Posterior cingulate gyrus (tissue), 11 donors: ENCODE measurements around the gene TBXA2R.
A peak's percentile ranks its signal among the peaks of the same experiment; 100 is the strongest.
"Not testable (repeated sequence)": the region's sequence is repeated elsewhere in the genome, so short reads cannot be mapped to it uniquely, and the experiment has no call there.

Experiments
- DNase-seq, 10 donors: peaks; one replicate each; pipeline versions ENCODE4 v3.0.0 to v3.0.0-alpha.2; 2020 to 2021; ENCODE audit warnings: mixed read lengths in 3 of 10
- intact Hi-C: fragments of 100-400 bp; cut with DNase I; formaldehyde crosslinking; loops from one replicate; pipeline ENCODE4 v1.15.1; 2023

The TBXA2R gene

DNA sequence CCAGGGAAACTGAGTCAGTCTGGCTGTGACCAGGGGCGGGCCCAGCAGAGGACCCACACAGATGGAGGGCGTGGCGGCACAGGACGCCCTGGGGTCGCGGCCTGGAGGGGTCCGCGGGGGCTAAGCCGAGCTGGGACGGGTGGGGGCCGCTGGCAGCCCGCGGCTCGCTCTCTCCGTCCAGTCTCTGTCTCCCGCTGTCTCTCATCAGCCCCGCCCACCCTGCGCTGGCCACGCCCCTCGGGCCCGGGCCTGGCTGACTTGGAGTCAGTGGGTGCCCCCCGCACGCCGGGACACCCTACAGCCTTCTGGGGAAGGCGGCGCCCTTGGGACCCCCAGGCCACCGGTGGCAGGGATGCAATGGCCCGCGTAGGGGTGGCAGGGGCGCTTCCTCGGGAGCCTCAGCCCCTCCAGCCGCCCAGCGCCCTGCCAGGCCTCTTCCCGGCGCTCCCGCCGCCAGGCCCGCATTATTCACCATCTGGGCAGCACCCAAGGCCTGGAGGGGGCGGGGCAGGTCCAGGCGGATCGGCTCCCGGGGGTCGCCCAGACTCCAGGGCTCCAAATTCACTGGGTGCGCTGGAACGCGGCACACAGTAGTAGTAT, at the start of gene TBXA2R:
TSS of gene TBXA2R (minus strand) at position 186 of the 600 bp plus-strand sequence. CDS start 6,241 bp downstream, outside the sequence.
- intact Hi-C loops = no loop called here
- DNase-seq = peak in 6 of 10 donors; percentile 43 to 93 (median 66)

DNA sequence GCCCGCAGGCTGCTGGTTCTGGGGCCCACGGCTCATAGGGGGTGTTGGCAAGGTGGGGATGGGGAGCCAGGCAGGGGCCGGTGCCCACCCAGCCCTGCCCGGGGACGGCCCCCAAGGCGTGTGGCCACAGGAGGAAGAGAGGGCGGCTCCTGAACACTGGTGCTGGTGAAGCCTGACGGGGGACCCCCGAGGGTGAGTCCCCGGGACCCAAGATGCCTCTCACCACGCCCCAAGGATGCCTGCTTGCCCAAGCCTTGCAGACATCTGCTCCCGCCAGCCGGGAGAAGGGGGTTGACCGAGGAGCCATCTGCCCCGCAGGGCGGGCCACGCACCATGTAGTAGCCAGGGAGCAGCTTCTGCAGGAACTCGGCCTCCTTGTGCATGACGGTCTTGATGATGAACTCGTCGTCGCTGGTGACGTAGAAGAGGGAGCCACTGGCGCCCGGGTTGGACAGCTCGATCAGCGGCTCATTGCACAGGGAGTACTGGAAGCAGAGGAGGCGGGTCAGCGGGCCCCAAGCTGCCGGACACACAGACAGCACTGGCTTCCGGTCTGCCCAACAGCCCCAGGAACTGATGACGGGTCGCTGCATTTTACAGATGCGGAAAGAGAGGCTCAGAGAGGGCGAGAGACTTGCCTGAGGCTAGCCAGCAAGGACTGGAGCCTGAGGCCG, 49.5 kb upstream of the TBXA2R start:
- DNase-seq = no peak
- intact Hi-C loops = no loop called here

DNA sequence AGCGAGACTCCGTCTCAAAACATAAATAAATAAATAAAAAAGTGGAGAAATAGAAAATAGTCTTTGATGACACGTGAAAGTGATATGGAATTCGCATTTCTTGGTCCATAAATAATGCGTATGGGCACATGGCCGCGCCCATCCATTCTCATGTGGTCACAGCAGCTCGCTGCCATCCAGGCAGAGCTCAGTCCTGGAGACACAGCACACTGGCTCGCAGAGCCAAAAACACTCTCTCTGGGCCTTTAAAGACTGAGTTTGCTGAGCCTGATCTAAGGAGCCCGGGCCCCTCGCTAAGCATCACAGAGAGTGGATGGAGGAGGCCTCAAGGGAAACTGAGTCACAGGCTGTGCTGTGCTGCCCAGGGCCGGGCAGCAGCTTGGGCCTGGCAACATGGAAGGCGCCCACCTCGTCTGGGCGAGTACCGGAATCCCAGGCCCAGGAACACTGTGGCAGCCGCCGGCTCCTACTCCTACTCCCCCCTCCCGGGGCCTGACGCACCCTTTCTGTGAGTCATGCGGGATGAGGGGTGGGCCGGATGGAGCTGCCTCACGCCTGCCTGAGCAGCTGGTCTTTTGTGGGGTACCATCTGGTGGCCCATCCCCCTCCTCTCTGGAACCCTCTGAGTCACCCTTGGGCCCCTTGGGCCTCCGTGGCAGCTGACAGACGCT, 48.9 kb upstream of the TBXA2R start:
- peak in 9 of 10 donors; percentile 62 to 97 (median 82) for DNase-seq
- intact Hi-C loops = no loop called here

DNA sequence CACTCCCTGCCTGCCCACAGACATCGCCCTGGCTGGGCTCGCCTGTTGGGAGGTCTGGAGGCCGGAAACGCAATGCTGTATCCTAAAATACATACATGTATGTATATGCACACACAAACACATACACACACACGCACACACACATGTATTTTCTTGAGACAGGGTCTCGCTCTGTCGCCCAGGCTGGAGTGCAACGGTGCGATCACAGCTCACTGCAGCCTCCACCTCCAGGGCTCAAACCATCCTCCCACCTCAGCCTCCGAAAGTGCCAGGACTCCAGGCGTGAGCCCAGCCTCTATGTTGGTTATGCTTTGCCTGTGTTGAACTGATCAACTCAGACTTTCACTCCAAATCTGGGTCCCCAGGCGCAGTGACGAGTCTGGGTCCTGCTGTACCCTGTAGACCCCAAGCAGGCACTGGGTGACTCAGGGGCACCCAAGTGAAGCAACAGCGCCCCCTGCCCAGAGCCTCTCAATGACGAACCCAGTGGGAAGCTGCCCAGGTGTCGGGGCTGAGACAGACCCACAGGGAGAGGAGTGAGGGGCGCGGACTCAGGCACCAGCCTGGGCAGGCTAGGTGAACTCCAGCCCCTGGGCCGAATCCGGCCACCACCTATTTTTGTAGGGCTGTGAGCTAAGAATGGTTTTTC, 47.3 kb upstream of the TBXA2R start:
- no peak for DNase-seq
- intact Hi-C loops = no loop called here

DNA sequence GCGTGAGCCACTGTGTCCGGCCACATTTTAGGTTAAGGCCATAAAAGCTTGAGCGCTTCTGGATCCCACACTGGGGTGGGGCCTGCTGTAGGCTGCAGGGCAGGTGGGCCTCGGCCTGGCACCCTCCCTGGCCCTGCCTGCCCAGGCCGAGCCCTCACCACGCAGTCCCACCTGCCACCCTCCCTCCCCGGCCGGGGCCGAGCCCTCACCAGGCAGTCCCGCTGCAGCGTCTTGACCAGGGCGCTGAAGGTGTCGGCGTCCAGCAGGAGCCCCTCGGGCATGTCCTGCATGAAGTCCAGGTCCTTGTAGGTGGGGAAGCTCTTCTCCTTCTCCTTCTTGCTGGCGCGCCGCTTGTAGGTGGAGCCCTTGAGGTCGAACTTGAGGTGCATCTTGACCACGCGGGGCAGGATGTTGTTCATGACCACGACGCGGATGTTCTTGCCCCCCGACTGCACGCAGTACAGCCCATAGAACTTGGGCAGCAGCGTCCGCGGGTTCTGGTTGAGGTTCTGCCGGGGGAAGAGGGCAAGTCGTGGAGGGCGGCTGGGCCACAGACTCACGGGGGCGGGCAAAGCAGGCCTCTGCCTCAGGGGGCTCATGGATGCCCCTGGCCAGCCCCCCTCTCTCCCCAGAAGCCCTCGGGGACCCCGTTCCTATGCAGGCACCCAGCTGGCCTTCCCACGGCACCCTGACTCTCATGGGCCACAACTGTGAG, 46.6 kb upstream of the TBXA2R start:
- intact Hi-C loops = no loop called here
- no peak for DNase-seq

DNA sequence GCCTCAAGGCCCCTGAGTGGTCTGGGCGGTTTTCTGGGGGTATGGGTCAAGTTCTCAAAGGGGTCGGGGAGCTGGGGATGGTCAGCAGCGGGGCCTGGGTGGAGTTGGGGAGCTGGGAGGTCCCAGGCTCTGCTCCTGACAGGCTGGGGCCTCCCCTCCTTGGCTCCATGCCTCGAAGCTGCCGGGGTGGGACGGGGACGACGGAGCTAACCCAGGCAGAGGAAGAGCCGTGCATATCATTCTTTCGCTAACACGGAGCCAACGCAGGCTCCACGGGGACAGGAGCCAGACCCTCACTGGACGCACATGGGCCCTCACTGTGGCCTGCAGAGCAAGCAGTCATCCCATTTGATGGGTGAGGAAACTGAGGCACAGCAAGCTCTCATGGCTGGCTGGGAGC, 45.7 kb upstream of the TBXA2R start:
- DNase-seq = no peak
- intact Hi-C loops = no loop called here

DNA sequence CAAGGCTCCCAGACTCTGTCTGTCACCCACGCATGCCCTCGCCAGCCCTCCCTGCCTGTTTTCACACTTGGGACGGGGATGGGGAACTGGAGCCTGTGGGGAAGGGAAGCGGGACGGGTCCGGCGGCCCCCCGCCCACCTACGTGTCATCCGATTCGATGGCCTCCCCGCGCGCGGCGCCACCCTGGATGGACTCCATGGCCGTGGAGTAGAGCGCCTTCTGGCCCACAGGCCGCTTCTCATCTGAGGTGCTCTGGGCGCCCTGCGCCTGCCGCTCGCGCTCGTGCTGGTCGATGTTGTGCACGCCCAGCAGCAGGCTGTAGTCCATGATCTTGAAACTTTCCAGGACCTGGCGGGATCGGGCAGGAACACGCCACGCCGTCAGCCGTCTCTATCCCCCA, 45.0 kb upstream of the TBXA2R start:
- intact Hi-C loops = no loop called here
- DNase-seq = no peak

DNA sequence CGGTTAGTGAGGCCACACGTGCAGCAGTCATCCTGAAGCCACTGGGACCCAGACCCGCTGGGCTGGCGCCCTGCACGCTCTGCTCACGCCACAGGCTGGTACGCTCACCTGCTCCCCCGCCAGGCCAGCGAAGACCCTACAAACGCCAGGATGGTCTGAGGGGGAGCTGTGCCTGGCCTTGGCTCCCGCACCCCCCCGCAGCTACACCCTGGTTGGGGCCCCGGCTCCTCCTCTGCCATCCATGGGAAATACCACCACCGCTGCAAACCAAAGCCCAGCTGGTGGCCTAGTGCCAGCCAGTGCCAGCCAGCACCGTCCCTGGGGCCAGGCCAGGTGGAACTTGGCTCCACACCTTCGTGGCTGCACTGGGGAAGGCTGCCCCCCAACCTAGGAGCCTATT, 43.2 kb upstream of the TBXA2R start:
- DNase-seq = no peak

DNA sequence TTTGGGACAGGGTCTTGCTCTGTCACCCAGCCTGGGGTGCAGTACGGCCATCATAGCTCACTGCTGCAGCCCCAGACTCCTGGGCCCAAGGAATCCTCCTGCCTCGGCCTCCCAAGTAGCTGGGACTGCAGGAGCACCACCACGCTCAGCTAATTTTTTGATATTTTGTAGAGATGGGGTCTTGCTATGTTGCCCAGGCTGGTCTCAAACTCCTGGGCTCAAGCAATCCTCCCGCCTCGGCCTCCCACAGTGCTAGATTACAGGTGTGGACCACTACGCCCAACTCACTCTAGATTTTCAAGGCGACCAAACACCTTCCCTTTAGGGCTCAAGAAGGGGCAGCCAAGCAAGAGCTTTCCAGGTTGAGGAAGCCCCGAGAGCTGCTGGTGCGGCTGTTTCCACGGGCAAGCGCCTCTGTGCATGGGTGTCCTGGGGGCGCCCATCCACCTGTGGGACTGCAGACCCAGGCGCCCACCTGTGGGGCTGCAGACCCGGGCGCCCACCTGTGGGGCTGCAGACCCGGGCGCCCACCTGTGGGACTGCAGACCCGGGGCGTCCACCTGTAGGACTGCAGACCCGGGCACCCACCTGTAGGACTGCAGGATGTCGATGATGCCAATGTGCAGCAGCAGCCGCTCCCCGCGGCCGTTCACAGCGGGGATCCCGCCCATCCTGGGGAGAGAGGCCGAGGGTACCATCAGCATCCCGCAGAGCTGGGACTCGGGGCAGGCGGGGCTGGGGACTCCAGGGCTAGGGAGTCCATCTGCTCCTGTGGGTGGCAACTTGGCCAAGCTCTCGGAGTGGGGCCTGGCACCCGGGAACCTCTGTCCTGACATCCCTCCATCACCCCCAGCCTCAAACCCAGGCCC, 41.6 kb upstream of the TBXA2R start:
- intact Hi-C loops = no loop called here
- DNase-seq = no peak

More for the DNA sequence above, 43.2 kb upstream of the TBXA2R start:
- intact Hi-C loops = no loop called here

DNA sequence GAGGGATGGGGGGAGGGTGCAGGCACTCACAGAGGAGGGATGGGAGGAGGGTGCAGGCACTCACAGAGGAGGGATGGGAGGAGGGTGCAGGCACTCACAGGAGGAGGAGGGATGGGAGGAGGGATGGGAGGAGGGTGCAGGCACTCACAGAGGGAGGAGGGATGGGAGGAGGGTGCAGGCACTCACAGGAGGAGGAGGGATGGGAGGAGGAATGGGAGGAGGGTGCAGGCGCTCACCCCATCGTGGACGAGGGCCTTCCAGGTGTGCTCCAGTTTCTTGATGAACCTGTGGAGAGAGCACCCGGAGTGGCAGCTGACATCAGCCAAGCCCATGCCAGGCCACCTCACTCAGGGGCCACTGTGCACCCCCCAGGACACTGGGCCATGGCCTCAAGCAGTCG, 40.4 kb upstream of the TBXA2R start:
- intact Hi-C loops, DNase-seq: not testable (repeated sequence)

DNA sequence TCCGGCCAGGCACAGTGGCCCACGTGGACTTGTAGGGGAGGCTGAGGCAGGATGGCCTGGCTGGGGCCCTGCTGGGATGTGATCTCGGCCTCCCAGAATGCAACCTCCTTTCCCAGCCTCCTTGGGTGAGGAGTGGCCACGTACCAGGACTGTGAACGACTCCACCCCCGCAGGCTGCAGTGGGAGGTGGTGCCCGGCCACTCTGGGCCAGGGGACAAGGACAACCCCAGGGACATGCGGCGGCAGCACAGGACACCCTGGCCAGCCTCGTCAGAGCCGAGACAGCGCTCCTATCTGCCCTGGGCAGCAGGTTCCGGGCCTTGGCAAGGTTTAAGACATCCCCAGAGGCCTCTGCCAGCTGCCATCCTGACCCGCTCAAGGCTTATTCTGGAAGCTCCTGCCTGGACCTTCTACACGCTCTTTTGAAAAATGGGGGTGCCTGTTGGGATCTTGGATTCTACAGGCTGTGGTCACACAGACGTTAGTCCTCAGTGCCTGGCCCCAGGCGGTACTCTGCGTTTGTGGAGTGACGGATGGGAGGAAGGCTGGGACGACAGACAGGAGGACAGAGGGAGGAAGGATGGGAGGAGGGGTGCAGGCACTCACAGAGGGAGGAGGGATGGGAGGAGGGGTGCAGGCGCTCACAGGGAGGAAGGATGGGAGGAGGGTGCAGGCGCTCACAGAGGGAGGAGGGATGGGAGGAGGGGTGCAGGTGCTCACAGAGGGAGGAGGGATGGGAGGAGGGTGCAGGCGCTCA, 39.8 kb upstream of the TBXA2R start:
- no peak for DNase-seq
- intact Hi-C loops = no loop called here

DNA sequence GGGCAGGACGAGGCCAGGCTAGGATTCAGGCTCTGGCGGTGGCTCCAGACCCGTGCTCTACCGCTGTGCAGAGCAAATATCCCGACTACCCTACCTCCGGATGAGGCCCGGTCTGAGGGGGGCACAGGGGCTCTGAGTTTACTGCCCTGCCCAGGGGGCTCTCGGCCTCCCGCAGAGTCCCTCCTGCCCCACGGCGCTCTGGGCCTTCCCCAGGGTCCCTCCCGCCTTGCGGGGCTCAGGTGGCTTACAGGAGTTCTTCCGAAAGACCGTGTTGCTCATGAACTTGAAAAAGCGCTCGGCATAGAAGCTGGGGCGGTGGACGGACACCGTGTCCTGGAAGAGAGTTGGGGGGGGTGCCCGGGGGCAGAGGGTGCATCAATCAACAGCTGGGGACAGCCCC, 39.1 kb upstream of the TBXA2R start:
- intact Hi-C loops = no loop called here
- no peak for DNase-seq

DNA sequence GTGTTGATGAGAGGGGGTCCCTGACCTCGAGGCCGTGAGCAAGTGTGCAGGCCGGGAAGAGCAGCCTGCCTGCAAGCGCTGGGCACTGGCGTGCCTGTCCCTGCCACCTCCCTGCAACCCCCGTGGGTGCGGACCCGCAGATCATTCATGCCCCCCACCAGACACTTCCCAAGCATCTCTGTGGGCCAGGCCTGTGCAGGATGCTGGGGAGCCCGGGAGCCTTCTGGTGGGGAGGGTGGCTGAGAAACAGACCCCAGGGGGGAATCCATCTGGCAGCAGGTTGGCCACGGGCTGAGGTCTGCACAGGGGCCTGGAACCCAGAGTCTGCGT, 38.4 kb upstream of the TBXA2R start:
- intact Hi-C loops = no loop called here
- DNase-seq = no peak

DNA sequence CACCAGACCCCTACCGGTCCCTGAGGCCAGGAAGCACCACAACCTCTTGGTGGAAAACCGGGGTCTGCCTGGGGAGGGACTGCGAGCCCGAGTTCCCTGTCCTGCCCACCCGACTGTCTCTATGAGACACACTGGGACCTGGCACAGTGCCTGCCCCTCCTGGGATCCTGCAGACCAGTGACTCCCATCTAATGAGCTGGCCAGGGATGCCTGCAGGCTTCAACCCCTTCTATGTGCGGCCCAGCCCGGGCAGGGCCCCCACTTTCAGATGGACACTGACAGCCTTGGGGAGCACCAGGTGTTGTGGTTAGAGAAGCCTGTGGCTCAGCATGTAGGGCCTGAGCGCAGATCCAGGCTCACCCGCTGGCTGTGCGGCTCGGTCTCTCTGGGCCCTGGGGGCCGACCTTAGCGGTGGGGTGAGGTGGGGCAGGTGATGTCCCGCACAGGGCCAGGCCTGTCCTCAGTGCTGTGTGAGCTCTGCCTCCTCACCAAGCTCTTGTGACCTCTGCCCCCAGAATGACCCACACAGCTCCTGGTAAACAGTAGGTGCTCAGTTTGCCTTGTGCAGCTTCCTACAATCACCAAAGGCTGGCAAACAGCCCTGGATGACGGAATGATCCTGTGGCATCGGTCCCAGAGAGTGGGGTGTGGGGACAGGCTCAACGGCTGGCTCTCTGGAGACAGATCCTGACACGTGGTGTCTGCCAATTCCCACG, 37.8 kb upstream of the TBXA2R start:
- DNase-seq = peak; percentile 84 to 99 (median 94)
- intact Hi-C loops = no loop called here

DNA sequence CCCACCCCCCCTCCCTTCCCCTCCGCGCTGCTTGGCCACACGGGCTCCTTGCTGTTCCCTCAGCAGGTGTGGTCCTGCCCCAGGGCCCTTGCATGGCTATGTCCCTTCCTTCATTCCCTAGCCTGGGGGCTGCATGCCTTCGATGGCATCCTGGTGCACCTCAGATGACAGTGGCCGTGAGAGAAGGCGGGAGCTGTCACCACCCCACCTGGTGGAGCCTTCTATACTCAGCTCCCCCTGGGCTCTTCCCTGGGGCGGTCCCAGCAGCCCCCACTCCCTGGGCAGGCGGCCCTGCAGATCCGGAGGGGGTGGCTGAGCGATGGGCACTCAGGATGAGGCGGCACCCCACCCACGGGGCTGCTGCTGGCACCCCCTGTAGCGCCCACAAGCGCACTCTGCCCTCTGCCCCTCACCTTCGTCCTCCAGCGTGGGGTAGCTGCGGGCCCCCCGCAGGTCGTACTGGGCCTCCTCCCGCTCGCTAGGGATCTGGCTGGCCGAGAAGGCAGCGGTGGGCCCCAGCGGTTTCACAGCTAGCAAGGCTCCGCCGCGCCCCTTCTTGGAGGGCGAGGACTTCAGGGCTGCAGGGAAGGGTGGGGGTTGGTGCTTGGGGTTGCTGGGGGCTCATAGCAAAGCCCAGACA, 37.1 kb upstream of the TBXA2R start:
- DNase-seq = no peak

DNA sequence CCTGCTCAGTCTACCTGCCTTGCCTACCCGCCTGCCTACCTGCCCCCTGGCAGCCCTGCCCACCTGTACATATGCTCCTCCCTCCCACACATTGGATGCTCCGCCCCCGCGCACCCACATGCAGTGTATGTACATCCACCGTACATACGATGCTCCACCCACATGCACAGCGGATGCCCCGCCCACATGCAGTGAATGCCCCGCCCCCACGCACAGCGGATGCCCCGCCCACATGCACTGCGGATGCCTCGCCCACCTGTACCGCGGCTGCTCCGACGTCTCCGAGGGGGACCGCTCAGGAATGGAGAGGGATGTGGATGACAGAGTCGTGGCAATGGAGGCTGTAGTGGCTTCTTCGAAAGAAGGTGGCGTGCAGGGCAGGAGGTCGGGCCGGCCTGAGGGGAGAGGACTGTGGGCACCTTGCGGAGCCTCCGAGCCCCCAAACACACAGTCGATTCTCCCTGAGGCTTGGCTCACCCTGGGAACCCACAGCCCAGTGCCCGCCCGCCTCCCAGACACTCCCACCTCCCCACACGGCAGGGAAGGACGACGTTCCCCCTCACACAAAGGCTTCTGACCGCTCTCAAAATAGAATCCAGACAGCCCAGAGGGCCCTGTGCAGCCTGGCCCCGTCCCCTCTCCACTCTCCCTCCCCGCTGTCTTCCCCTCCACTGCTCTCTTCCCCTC, 36.5 kb upstream of the TBXA2R start:
- intact Hi-C loops = no loop called here

More for the DNA sequence above, 37.1 kb upstream of the TBXA2R start:
- intact Hi-C loops = no loop called here

DNA sequence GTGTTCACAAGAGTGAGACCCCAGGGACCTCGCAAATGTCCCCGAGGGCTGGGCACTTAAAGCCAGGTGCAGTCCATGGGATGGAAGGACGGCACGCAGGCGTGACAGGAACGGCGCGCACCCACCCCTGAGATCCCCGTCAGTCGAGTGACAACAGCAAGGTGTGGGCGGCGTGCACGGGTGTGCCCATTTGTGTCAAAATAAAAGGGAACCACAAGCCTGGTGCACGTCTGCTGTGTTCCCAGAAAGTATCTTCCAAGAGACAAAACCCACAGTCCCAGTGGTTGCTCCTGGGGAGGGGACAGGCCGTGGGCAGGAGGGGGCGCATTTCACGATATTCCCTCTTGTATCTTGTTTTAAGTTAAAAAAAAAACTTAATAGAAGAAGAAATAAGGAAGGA, 35.6 kb upstream of the TBXA2R start:
- peak in 1 of 10 donors; percentile 45 for DNase-seq
- intact Hi-C loops = no loop called here

More for the DNA sequence above, 36.5 kb upstream of the TBXA2R start:
- peak in 1 of 10 donors; percentile 41 for DNase-seq
